Measurements from ENCODE around the gene OPN1MW.
"Not testable (repeated sequence)": the region's sequence is repeated elsewhere in the genome, so short reads cannot be mapped to it uniquely, and the experiment has no call there.

- TF ChIP-seq, protein P1, sequence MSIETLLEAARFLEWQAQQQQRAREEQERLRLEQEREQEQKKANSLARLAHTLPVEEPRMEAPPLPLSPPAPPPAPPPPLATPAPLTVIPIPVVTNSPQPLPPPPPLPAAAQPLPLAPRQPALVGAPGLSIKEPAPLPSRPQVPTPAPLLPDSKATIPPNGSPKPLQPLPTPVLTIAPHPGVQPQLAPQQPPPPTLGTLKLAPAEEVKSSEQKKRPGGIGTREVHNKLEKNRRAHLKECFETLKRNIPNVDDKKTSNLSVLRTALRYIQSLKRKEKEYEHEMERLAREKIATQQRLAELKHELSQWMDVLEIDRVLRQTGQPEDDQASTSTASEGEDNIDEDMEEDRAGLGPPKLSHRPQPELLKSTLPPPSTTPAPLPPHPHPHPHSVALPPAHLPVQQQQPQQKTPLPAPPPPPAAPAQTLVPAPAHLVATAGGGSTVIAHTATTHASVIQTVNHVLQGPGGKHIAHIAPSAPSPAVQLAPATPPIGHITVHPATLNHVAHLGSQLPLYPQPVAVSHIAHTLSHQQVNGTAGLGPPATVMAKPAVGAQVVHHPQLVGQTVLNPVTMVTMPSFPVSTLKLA (IDR thresholded peaks at IDR 0.05) = not testable (repeated sequence)
- not testable (repeated sequence) for TF ChIP-seq ZFP37 (CRISPR knock-in tag; IDR thresholded peaks at IDR 0.05; ENCODE audit: borderline replicate concordance); ERF (CRISPR knock-in tag; IDR thresholded peaks at IDR 0.05); ZNF530 (CRISPR knock-in tag; IDR thresholded peaks at IDR 0.05; ENCODE audit: low read depth); E2F5 (CRISPR knock-in tag; conservative IDR thresholded peaks at IDR 0.05); IRF1 (CRISPR knock-in tag; IDR thresholded peaks at IDR 0.05; ENCODE audit: low read depth); CTCF (CRISPR knock-in tag; IDR thresholded peaks at IDR 0.05); POLR2AphosphoS2 (IDR thresholded peaks at IDR 0.05; ENCODE audit: low read depth, low read length); FOXM1 (CRISPR knock-in tag; IDR thresholded peaks at IDR 0.05); ZNF577 (CRISPR knock-in tag; IDR thresholded peaks at IDR 0.05; ENCODE audit: borderline replicate concordance, low read depth); USF2 (IDR thresholded peaks at IDR 0.05; ENCODE audit: low read depth, low read length); USF2 (CRISPR knock-in tag; IDR thresholded peaks at IDR 0.05; ENCODE audit: borderline replicate concordance); MXI1 (IDR thresholded peaks at IDR 0.05; ENCODE audit: borderline replicate concordance, low read depth, low read length); MTA1 (CRISPR knock-in tag; IDR thresholded peaks at IDR 0.05; ENCODE audit: borderline replicate concordance)
- TF ChIP-seq, protein P2, sequence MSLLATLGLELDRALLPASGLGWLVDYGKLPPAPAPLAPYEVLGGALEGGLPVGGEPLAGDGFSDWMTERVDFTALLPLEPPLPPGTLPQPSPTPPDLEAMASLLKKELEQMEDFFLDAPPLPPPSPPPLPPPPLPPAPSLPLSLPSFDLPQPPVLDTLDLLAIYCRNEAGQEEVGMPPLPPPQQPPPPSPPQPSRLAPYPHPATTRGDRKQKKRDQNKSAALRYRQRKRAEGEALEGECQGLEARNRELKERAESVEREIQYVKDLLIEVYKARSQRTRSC (CRISPR knock-in tag; IDR thresholded peaks at IDR 0.05; ENCODE audit: low read depth) = not testable (repeated sequence)
Measured at GRCh38 chrX:154144010-154144409, 38.4 kb upstream of the OPN1MW start, which contains the start of gene OPN1LW.

Measured in HepG2 (cell line).